Measurements from ENCODE around the gene SLC36A1. TPM values are rescaled to one million over a fixed set of nuclear protein-coding genes. Genes with fewer than 3 reads are reported as not detected.

SLC36A1 gene
- total RNA-seq, 4 donors from 2014 or later = 7.3 to 9.1 (median 8.3) TPM

- 78 to 83% methylated on average over 2 of the region's 2 CpGs for WGBS, 2 donors
- TF ChIP-seq CTCF (IDR thresholded peaks at IDR 0.05) (no peak), POLR2A (IDR thresholded peaks at IDR 0.05) (no peak)
- Histone ChIP-seq H3K4me3 (no peak overlapping the region), H3K36me3 (peaks cover 0 to 95% (median 0%) of the 10 kb centered on the region in 3 donors), H3K27me3 (no peaks in the 10 kb centered on the region), H3K9me3 (no peaks in the 10 kb centered on the region), H3K27ac (no peak overlapping the region), H3K4me1 (peaks cover 0 to 2% (median 0%) of the 10 kb centered on the region in 3 donors)
- intact Hi-C loops (cut with DNase I) = no loop called here
- no peak for DNase-seq
These were observed 28.0 kb downstream of the SLC36A1 start for GRCh38 chr5:151475388-151475787.

GRCh38 chr5:151476016-151476415 lies 28.6 kb downstream of the SLC36A1 start:
- TF ChIP-seq POLR2A (IDR thresholded peaks at IDR 0.05) = no peak
- no peak for TF ChIP-seq CTCF (IDR thresholded peaks at IDR 0.05)
- intact Hi-C loops (cut with DNase I) = no loop called here
- DNase-seq = no peak

GRCh38 chr5:151477101-151477500 lies 29.7 kb downstream of the SLC36A1 start:
- no peak for DNase-seq

More at GRCh38 chr5:151476016-151476415, 28.6 kb downstream of the SLC36A1 start:
- peaks cover 0 to 8% (median 0%) of the 10 kb centered on the region in 3 donors for H3K4me1 ChIP-seq
- H3K36me3 ChIP-seq = peaks cover 0 to 95% (median 0%) of the 10 kb centered on the region in 3 donors
- H3K4me3 ChIP-seq = no peak overlapping the region
- no peaks in the 10 kb centered on the region for H3K27me3 ChIP-seq
- H3K27ac ChIP-seq = no peak overlapping the region
- H3K9me3 ChIP-seq = no peaks in the 10 kb centered on the region
- WGBS, 2 donors = 94 to 100% methylated on average over 3 of the region's 3 CpGs

GRCh38 chr5:151480384-151481293 lies 33.2 kb downstream of the SLC36A1 start:
- peak overlapping the region in 2 of 4 donors; percentile 7 to 42 for H3K27ac ChIP-seq
- H3K27me3 ChIP-seq = no peaks in the 10 kb centered on the region
- peaks cover 0 to 9% (median 0%) of the 10 kb centered on the region in 3 donors for H3K4me1 ChIP-seq
- TF ChIP-seq CTCF (IDR thresholded peaks at IDR 0.05) (no peak), POLR2A (IDR thresholded peaks at IDR 0.05) (no peak)
- H3K4me3 ChIP-seq = no peak overlapping the region
- DNase-seq = no peak
- 63 to 64% methylated on average over 7 of the region's 7 CpGs for WGBS, 2 donors
- intact Hi-C loops (cut with DNase I) = no loop called here
- H3K9me3 ChIP-seq = no peaks in the 10 kb centered on the region
- peaks cover 0 to 98% (median 7%) of the 10 kb centered on the region in 3 donors for H3K36me3 ChIP-seq

More at GRCh38 chr5:151477101-151477500, 29.7 kb downstream of the SLC36A1 start:
- WGBS, 2 donors = 85 to 92% methylated on average over 3 to 4 of the region's 4 CpGs
- TF ChIP-seq POLR2A (IDR thresholded peaks at IDR 0.05) (no peak), CTCF (IDR thresholded peaks at IDR 0.05) (no peak)
- Histone ChIP-seq H3K27me3 (no peaks in the 10 kb centered on the region), H3K36me3 (peaks cover 0 to 95% (median 0%) of the 10 kb centered on the region in 3 donors), H3K27ac (no peak overlapping the region), H3K4me3 (no peak overlapping the region), H3K9me3 (no peaks in the 10 kb centered on the region), H3K4me1 (peaks cover 0 to 9% (median 0%) of the 10 kb centered on the region in 3 donors)
- intact Hi-C loops (cut with DNase I) = no loop called here

GRCh38 chr5:151483176-151483575 lies 35.8 kb downstream of the SLC36A1 start:
- no peaks in the 10 kb centered on the region for H3K27me3 ChIP-seq
- peak overlapping the region in 2 of 4 donors; percentile 28 to 39 for H3K27ac ChIP-seq
- DNase-seq = no peak
- no peak for TF ChIP-seq CTCF (IDR thresholded peaks at IDR 0.05)
- H3K36me3 ChIP-seq = peaks cover 4 to 98% (median 7%) of the 10 kb centered on the region in 3 donors
- no peaks in the 10 kb centered on the region for H3K9me3 ChIP-seq
- peaks cover 0 to 9% (median 0%) of the 10 kb centered on the region in 3 donors for H3K4me1 ChIP-seq
- H3K4me3 ChIP-seq = no peak overlapping the region
- intact Hi-C loops (cut with DNase I) = no loop called here
- 71 to 76% methylated on average over 3 of the region's 3 CpGs for WGBS, 2 donors
